Muscle layer of duodenum (tissue), 2 donors: ENCODE data around the gene GPER1.
A peak's percentile ranks its signal among the peaks of the same experiment; 100 is the strongest.

Experiments
- H3K27ac ChIP-seq: one replicate; pipeline ENCODE4 v1.7.0; 2013; ENCODE audit warnings: mild to moderate bottlenecking, low read length
- H3K27me3 ChIP-seq: one replicate; pipeline ENCODE4 v1.7.0; 2013; ENCODE audit warnings: low read depth, mild to moderate bottlenecking, control low read depth, low read length
- H3K36me3 ChIP-seq, 2 donors: one replicate each; pipeline ENCODE4 v1.7.0; 2013; ENCODE audit warnings: low read length in 2 of 2, control low read depth in 1 of 2, mild to moderate bottlenecking in 1 of 2; ENCODE audit not compliant: insufficient read depth in 2 of 2, control insufficient read depth in 1 of 2
- H3K4me1 ChIP-seq, 2 donors: one replicate each; pipeline ENCODE4 v1.7.0; 2013; ENCODE audit warnings: low read length in 2 of 2, mild to moderate bottlenecking in 2 of 2, control low read depth in 1 of 2, moderate library complexity in 1 of 2; ENCODE audit not compliant: insufficient read depth in 2 of 2, control insufficient read depth in 1 of 2
- H3K4me3 ChIP-seq, 2 donors: one replicate each; pipeline ENCODE4 v1.7.0; 2013; ENCODE audit warnings: low read length in 2 of 2, low read depth in 1 of 2, mild to moderate bottlenecking in 1 of 2
- H3K9me3 ChIP-seq, 2 donors: one replicate each; pipeline ENCODE4 v1.7.0; 2013; ENCODE audit warnings: low read length in 2 of 2, control low read depth in 1 of 2, mild to moderate bottlenecking in 1 of 2; ENCODE audit not compliant: control insufficient read depth in 1 of 2
- donor health status: healthy.

Gene GPER1

GRCh38 chr7:1055491-1055955 lies 32.4 kb upstream of the GPER1 start:
- H3K27me3 ChIP-seq = no peaks in the 10 kb centered on the region
- H3K36me3 ChIP-seq = peaks cover 0 to 10% of the 10 kb centered on the region in 2 donors
- H3K4me3 ChIP-seq = peak overlapping the region; percentile 12 to 60
- H3K4me1 ChIP-seq = peaks cover 0 to 42% of the 10 kb centered on the region in 2 donors
- peak overlapping the region; percentile 31 for H3K27ac ChIP-seq
- no peaks in the 10 kb centered on the region for H3K9me3 ChIP-seq

- Histone ChIP-seq H3K9me3 (no peaks in the 10 kb centered on the region), H3K36me3 (peaks cover 0 to 10% of the 10 kb centered on the region in 2 donors), H3K4me1 (peaks cover 0 to 37% of the 10 kb centered on the region in 2 donors), H3K27ac (no peak overlapping the region), H3K4me3 (peak overlapping the region in 1 of 2 donors; percentile 60), H3K27me3 (no peaks in the 10 kb centered on the region)
These were observed 31.7 kb upstream of the GPER1 start for GRCh38 chr7:1055956-1056784.

GRCh38 chr7:1056785-1057410 lies 31.0 kb upstream of the GPER1 start:
- Histone ChIP-seq H3K4me3 (no peak overlapping the region), H3K36me3 (peaks cover 0 to 10% of the 10 kb centered on the region in 2 donors), H3K27me3 (no peaks in the 10 kb centered on the region), H3K9me3 (no peaks in the 10 kb centered on the region), H3K27ac (no peak overlapping the region), H3K4me1 (peaks cover 0 to 31% of the 10 kb centered on the region in 2 donors)

GRCh38 chr7:1057416-1058291 lies 30.3 kb upstream of the GPER1 start:
- no peaks in the 10 kb centered on the region for H3K9me3 ChIP-seq
- peaks cover 0 to 24% of the 10 kb centered on the region in 2 donors for H3K4me1 ChIP-seq
- H3K27ac ChIP-seq = no peak overlapping the region
- H3K4me3 ChIP-seq = no peak overlapping the region
- peaks cover 0 to 10% of the 10 kb centered on the region in 2 donors for H3K36me3 ChIP-seq
- H3K27me3 ChIP-seq = no peaks in the 10 kb centered on the region

- H3K4me1 ChIP-seq = peaks cover 0 to 23% of the 10 kb centered on the region in 2 donors
- H3K27ac ChIP-seq = no peak overlapping the region
- H3K36me3 ChIP-seq = peaks cover 0 to 10% of the 10 kb centered on the region in 2 donors
These were observed 29.6 kb upstream of the GPER1 start for GRCh38 chr7:1058311-1058710.

GRCh38 chr7:1058821-1059199 lies 29.1 kb upstream of the GPER1 start:
- Histone ChIP-seq H3K4me3 (no peak overlapping the region), H3K9me3 (no peaks in the 10 kb centered on the region), H3K27ac (no peak overlapping the region), H3K27me3 (no peaks in the 10 kb centered on the region), H3K4me1 (peaks cover 0 to 23% of the 10 kb centered on the region in 2 donors), H3K36me3 (peaks cover 0 to 10% of the 10 kb centered on the region in 2 donors)

More at GRCh38 chr7:1058311-1058710, 29.6 kb upstream of the GPER1 start:
- Histone ChIP-seq H3K27me3 (no peaks in the 10 kb centered on the region), H3K4me3 (no peak overlapping the region), H3K9me3 (no peaks in the 10 kb centered on the region)

GRCh38 chr7:1059200-1060091 lies 28.5 kb upstream of the GPER1 start:
- Histone ChIP-seq H3K36me3 (peaks cover 0 to 10% of the 10 kb centered on the region in 2 donors), H3K9me3 (no peaks in the 10 kb centered on the region), H3K4me3 (no peak overlapping the region), H3K4me1 (peaks cover 0 to 19% of the 10 kb centered on the region in 2 donors), H3K27ac (no peak overlapping the region), H3K27me3 (no peaks in the 10 kb centered on the region)

- H3K9me3 ChIP-seq = no peaks in the 10 kb centered on the region
- H3K4me3 ChIP-seq = no peak overlapping the region
- no peaks in the 10 kb centered on the region for H3K27me3 ChIP-seq
- no peak overlapping the region for H3K27ac ChIP-seq
- peaks cover 0 to 10% of the 10 kb centered on the region in 2 donors for H3K36me3 ChIP-seq
- H3K4me1 ChIP-seq = peaks cover 0 to 16% of the 10 kb centered on the region in 2 donors
These were observed 27.4 kb upstream of the GPER1 start for GRCh38 chr7:1060315-1061072.

- no peaks in the 10 kb centered on the region for H3K9me3 ChIP-seq
- H3K4me1 ChIP-seq = peaks cover 0 to 16% of the 10 kb centered on the region in 2 donors
- H3K36me3 ChIP-seq = peaks cover 0 to 10% of the 10 kb centered on the region in 2 donors
- no peak overlapping the region for H3K27ac ChIP-seq
- no peak overlapping the region for H3K4me3 ChIP-seq
- no peaks in the 10 kb centered on the region for H3K27me3 ChIP-seq
These were observed 26.7 kb upstream of the GPER1 start for GRCh38 chr7:1061180-1061579.
